ENCODE results near the gene RPS8. TPM values are rescaled to one million over a fixed set of nuclear protein-coding genes. Genes with fewer than 3 reads are reported as not detected.

Gene RPS8
- total and polyA plus RNA-seq, 8 donors: 843 to 1,938 (median 1,366) TPM

DNA sequence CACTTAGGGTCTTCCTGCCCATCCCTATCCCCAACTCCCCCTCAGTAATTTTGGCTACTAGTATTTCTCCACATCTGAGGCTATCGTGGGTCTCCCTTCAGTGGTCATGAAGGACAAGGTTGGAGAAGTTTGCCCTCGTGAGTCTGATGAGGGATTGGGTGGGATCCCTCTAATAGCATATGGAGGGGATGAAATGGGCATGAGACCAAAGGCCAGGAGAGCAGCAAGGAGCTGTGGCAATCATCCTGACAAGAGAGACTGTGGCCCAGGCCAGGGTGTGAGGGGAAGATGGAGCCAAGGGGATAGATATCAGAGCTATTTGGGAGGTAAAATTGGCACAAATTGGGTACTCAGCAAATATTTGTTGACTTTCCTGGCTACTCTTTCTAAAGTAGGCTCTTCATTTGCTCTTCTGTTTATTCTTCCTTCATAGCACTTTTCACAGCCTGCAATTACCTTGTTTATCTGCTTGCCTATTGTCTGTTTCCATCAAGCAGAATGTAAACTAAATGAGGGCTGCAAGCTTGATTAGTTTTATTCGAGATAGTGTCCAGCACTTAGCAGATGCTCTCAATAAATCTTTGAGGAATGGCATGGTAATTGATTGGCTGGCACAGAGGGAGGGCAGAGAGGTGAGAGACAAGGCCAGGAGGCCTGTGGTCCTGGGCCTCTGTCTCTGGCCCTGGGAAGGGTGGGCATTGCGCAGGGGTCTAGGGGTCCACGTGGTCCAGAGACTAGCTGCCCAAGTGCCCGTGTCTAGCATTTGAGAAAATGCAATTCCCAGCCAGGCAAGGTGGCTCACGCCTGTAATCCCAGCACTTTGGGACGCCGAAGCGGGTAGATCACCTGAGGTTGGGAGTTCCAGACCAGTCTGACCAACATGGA lies 23.4 kb downstream of the RPS8 start:
- no peak overlapping the region for H3K4me3 ChIP-seq
- peaks cover 0 to 15% (median 3%) of the 10 kb centered on the region in 3 donors for H3K4me1 ChIP-seq
- ATAC-seq (no peak), FAIRE-seq (no peak), DNase-seq (peak in 4 of 6 donors; percentile 39 to 56 (median 50))
- intact Hi-C loops (cut with DNase I): loop anchor here in 1 of 3 donors (10.0 kb wide), 1 partner anchor 506 kb away; no protein-coding TSS in a partner anchor
- 78 to 83% methylated on average over 10 of the region's 10 CpGs for WGBS, 2 donors
- H3K27ac ChIP-seq: peak overlapping the region; percentile 87 to 95 (median 92)
- H3K9me3 ChIP-seq: no peaks in the 10 kb centered on the region
- TF ChIP-seq, protein P1, sequence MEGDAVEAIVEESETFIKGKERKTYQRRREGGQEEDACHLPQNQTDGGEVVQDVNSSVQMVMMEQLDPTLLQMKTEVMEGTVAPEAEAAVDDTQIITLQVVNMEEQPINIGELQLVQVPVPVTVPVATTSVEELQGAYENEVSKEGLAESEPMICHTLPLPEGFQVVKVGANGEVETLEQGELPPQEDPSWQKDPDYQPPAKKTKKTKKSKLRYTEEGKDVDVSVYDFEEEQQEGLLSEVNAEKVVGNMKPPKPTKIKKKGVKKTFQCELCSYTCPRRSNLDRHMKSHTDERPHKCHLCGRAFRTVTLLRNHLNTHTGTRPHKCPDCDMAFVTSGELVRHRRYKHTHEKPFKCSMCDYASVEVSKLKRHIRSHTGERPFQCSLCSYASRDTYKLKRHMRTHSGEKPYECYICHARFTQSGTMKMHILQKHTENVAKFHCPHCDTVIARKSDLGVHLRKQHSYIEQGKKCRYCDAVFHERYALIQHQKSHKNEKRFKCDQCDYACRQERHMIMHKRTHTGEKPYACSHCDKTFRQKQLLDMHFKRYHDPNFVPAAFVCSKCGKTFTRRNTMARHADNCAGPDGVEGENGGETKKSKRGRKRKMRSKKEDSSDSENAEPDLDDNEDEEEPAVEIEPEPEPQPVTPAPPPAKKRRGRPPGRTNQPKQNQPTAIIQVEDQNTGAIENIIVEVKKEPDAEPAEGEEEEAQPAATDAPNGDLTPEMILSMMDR (IDR thresholded peaks at IDR 0.05): no peak
- H3K27me3 ChIP-seq: no peaks in the 10 kb centered on the region
- H3K36me3 ChIP-seq: peaks cover 0 to 7% (median 2%) of the 10 kb centered on the region in 3 donors

DNA sequence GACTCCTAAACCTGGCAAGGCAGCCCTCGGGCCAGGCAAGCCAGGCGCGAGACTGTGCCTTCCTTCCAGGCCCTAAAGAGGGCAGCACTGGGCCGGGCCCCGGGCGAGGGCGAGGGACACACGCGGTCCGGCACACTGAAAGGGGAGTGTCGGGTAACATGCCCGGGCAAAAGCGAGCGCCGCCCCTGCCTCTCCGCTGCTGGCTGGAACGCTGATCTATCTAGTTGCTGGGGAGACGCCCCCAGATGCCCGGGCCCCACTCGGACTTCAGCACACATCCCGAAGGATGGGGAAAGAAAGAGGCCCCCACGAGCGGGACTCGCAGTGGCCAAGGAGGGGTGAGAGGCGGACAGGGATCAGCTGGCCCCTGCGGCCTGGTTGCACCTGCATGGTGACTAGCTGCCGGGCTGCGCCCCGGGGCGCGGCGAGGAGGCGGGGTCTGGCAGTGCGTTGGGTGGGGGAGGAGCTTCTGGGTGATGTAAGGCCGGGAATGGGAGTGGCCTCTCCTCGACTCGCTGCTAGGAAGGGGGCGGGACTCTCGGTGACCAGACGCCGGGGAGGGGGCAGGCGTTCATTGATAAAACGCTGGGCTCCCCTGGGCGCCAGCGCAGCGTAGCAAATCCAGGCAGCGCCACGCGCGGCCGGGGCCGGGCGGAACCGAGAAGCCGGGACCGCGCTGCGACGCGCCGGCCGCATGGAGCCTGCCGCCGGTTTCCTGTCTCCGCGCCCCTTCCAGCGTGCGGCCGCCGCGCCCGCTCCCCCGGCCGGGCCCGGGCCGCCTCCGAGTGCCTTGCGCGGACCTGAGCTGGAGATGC lies 24.6 kb downstream of the RPS8 start, which contains the start of gene PLK3:
Gene PLK3, plus strand, starts transcription at position 608 of the 815 bp plus-strand sequence. Its CDS starts 87 bp downstream, at position 695.
- no peaks in the 10 kb centered on the region for H3K27me3 ChIP-seq
- ATAC-seq (peak; percentile 91 to 96 (median 94)), FAIRE-seq (peak; percentile 53), DNase-seq (peak; percentile 96 to 99 (median 99))
- 0% methylated on average over 42 to 79 of the region's 79 CpGs for WGBS, 2 donors
- no peaks in the 10 kb centered on the region for H3K9me3 ChIP-seq
- peak within 1 kb of the TSS; percentile 87 to 95 (median 92) for H3K27ac ChIP-seq
- H3K4me3 ChIP-seq: peak within 1 kb of the TSS; percentile 67 to 93 (median 80)
- H3K4me1 ChIP-seq: peaks cover 0 to 15% (median 3%) of the 10 kb centered on the region in 3 donors
- H3K36me3 ChIP-seq: peaks cover 0 to 19% (median 10%) of the 10 kb centered on the region in 3 donors
- intact Hi-C loops (cut with DNase I): loop anchor here in 1 of 3 donors (10.0 kb wide), 1 partner anchor 505 kb away; no protein-coding TSS in a partner anchor
- TF ChIP-seq, protein P1 (IDR thresholded peaks at IDR 0.05): peak; percentile 76 to 93 (median 84)

DNA sequence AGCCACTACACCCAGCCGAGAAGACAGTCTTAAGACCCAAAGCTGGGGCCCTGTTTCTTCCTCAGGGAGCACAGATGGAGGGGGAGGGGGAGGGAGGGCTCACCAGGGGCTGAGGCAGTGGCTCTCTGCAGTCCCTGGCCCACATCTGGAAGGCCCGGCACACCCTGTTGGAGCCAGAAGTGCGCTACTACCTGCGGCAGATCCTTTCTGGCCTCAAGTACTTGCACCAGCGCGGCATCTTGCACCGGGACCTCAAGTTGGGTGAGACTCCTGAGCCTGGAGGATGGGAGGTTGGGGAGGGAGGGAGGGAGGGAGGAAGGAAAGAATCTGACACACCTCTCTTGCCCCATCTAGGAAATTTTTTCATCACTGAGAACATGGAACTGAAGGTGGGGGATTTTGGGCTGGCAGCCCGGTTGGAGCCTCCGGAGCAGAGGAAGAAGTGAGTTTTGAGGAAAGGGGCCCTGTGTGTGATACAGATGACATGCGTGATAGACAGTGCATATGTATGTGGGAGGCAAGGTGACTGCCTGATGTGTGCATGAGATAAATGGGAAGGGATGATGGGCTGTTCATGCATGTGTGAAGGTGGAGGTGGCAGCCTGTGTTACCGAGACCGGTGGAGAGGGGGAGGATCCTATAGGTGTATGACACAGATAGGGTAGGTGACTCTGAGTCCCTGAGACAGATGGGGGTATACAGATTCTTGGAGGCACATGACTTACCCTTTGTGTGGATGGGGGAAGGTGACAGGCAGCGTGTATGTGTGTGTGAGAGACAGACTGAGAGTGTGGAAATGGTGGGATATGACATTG lies 26.4 kb downstream of the RPS8 start:
- no peak overlapping the region for H3K27ac ChIP-seq
- 79 to 84% methylated on average over 13 of the region's 13 CpGs for WGBS, 2 donors
- H3K27me3 ChIP-seq: no peaks in the 10 kb centered on the region
- ATAC-seq: no peak
- H3K36me3 ChIP-seq: peaks cover 0 to 32% (median 10%) of the 10 kb centered on the region in 3 donors
- DNase-seq: peak in 4 of 6 donors; percentile 35 to 75 (median 44)
- intact Hi-C loops (cut with DNase I): no loop called here
- no peaks in the 10 kb centered on the region for H3K9me3 ChIP-seq
- peak overlapping the region in 2 of 4 donors; percentile 79 to 93 for H3K4me3 ChIP-seq
- TF ChIP-seq, protein P1 (IDR thresholded peaks at IDR 0.05): no peak
- no peak for FAIRE-seq
- peaks cover 6 to 24% (median 9%) of the 10 kb centered on the region in 3 donors for H3K4me1 ChIP-seq

DNA sequence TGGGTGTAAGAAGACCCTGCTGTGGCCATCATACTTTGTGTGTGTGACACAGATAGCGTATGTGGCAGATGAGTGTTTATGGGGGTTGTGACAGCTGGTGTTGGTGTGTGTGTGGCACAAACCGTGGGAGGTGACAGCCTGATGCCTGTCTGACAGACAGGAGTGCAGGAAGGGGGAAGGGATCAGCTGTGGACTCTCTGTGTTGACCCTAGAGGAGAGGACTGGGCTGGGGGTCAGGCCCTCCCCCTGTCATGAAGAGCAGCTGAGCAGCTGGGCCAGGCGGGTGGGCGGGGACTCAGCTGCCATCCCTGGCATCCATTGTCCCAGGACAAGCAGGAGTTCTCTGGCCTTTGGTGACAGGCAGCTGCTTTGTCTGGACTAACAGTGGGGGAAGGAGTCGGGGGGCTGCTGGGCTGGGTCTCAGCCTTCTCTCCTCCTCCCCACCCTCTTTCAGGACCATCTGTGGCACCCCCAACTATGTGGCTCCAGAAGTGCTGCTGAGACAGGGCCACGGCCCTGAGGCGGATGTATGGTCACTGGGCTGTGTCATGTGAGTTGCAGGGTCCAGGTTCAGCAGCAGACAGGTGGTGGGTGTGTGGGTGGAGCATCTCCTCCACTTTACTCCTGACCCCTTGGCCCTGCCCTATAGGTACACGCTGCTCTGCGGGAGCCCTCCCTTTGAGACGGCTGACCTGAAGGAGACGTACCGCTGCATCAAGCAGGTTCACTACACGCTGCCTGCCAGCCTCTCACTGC lies 27.1 kb downstream of the RPS8 start:
- intact Hi-C loops (cut with DNase I): no loop called here
- peak overlapping the region in 2 of 4 donors; percentile 79 to 93 for H3K4me3 ChIP-seq
- ATAC-seq (no peak), FAIRE-seq (no peak), DNase-seq (peak in 3 of 6 donors; percentile 34 to 66 (median 54))
- no peaks in the 10 kb centered on the region for H3K9me3 ChIP-seq
- WGBS, 2 donors: 86 to 90% methylated on average over 13 of the region's 13 CpGs
- H3K4me1 ChIP-seq: peaks cover 12 to 31% (median 17%) of the 10 kb centered on the region in 3 donors
- TF ChIP-seq, protein P1 (IDR thresholded peaks at IDR 0.05): no peak
- peaks cover 0 to 32% (median 10%) of the 10 kb centered on the region in 3 donors for H3K36me3 ChIP-seq
- no peak overlapping the region for H3K27ac ChIP-seq
- no peaks in the 10 kb centered on the region for H3K27me3 ChIP-seq
